ENCODE data around the gene M1AP. TPM values are rescaled to one million over a fixed set of nuclear protein-coding genes. Genes with fewer than 3 reads are reported as not detected.
A peak's percentile ranks its signal among the peaks of the same experiment; 100 is the strongest.

The M1AP gene
- total RNA-seq, 1 donor from 2014 or later: 1.1 TPM

- ATAC-seq (no peak), DNase-seq (ENCODE audit: low spot score) (no peak)
- intact Hi-C loops (cut with DNase I): no loop called here
Observed at GRCh38 chr2:74533464-74533863, 114.7 kb downstream of the M1AP start.

DNA sequence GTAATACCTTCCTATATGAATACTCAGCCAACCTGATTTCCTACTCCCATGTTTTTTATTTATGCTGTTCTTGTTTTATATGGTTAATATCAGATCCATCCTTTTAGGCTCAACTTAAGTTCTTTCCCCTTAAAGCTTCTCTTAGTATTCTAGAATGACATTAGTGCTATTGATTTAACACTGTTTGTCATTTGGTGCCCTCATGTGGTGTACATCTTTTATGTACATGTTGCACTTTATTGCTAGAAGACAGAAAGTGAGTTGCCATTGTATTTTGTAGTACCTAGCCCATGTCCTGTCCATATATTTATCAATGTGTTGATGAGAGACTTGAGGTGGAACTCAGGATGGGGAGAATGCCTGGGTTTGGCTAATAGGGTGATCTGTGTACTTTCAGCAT is 115.9 kb downstream of the M1AP start:
- DNase-seq (ENCODE audit: low spot score) (no peak), ATAC-seq (no peak)
- intact Hi-C loops (cut with DNase I): no loop called here

DNA sequence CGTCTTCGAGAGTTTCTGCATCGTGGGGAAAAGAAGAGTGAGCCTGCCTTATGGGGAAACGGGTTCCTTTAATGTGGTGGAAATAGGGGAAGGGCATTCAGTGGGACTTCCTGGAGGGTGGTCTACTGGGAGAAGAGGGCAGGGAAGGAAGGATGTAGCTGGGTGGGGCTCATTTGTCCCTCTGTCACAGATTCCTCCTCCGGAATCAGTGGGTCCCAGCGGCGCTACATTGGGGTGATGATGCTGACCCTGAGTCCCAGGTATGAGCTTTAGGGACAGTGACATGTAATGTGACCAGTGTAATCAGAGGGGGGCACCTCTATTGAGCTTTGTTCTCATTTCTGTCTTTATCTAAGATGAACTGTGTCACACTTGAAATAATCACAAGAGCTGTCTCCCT is 116.5 kb downstream of the M1AP start:
- ATAC-seq: no peak
- intact Hi-C loops (cut with DNase I): no loop called here
- DNase-seq (ENCODE audit: low spot score): no peak

GRCh38 chr2:74530239-74531187 is 117.6 kb downstream of the M1AP start:
- ATAC-seq (peak; percentile 11), DNase-seq (ENCODE audit: low spot score) (peak; percentile 74)
- intact Hi-C loops (cut with DNase I): no loop called here

GRCh38 chr2:74529357-74530238 is 118.5 kb downstream of the M1AP start, which contains the start of the genes AUP1 and HTRA2:
Gene AUP1 (minus strand): TSS chr2:74529706. CDS start chr2:74529629, 77 bp downstream.
Gene HTRA2 (plus strand): TSS chr2:74529933. CDS start chr2:74530007, 74 bp downstream.
- intact Hi-C loops (cut with DNase I): no loop called here
- peak; percentile 98 for ATAC-seq
- DNase-seq (ENCODE audit: low spot score): peak; percentile 99

DNA sequence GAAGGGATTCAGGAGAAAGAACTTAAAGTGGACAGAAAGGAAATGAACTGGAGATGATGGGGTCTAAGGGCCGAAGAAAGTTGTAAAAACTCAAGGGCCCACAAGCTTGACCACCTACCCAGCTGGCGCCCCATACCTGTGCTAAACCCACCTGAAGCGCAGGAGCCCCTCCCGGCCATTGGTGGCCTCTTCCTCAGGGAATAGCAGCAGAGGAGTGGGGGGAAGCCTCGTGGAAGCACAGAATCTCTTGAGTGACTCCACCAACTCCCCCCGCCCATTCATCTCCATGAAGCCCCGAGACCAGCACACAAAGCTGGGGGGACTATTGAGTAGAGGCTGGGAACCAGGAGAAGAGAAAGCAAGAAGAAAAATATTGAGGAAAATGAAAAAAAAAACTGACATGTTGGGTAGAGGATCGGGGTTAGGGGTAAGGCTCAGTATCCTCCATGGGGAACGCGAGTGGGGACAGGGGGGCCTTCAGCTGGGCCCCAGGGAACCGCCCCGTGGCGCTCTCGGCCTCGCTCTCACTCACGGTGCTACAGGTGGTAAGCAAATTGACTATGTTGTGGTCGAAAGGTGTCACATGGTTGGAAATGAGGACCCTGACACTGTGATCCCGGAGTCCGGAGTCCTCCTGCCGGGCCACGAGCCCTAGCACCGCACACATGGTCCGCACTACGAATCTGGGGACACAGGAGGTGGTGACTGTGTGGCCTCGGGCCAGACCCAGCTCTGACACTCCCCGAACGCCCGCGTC is 119.4 kb downstream of the M1AP start:
- ATAC-seq: peak; percentile 3
- no peak for DNase-seq (ENCODE audit: low spot score)
- intact Hi-C loops (cut with DNase I): no loop called here

DNA sequence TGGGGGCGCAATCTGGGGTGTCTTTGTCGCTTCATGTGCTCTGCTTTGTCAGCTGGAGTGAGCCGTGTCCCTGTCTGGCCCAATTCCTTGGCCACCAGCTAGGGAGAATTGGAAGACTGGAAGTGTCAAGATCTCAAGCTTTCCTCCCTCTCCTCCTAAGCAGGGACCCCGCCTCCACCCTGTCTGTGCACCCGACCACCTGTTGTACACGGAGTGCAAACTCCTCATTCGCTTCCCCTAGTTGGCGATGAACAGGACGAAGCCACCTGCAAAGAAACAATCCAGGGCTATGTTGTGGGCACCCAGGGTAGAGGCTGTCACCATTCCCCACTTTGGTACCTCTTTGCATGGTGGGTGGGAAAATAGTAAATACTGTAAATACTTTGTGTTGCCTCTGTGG is 120.4 kb downstream of the M1AP start:
- intact Hi-C loops (cut with DNase I): no loop called here
- no peak for DNase-seq (ENCODE audit: low spot score)
- ATAC-seq: no peak

GRCh38 chr2:74526649-74527230 is 121.4 kb downstream of the M1AP start:
- ATAC-seq (no peak), DNase-seq (ENCODE audit: low spot score) (no peak)
- intact Hi-C loops (cut with DNase I): no loop called here

DNA sequence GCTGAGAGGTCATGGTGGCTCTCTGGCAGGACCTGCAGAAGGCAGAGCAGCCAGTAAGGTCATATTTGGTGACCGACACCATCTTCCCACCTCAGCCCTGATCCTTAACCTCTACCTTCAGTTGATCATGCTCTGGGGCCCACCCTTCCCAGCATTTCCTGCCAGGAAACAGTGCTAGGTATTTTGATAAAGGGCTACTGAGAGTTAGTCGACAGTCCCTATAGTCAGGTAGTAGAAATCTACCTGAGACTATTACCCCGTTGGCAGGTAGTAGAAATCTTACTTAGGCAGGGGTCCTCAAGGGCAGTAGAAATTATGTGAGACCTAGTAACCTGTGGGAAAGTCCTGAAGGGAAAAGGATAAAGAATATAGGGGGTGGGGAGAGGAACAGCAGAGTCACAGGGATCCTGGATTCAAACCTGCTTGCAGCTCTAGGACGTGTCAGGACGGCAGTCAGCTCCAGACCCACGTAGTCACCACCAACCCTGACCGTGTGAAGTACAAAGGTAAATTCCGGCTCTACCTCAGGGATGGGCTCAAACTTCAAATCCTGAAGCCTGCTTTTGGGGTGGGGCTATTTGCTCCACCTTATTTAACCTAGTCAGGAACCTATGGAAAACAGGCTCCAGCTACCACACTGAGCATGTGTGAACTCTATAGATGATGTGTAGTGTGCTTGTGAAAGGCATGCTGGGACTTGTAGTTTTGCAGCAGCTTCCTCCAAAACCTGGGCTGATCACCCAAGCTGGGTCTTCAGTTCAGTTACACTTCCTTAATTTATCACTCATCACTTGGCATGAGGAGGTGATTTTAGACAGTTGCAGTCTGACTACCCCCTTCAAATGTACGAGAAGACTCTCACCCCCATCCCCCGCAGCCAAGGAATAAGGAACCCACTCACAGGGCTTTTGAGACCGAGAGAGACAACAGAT is 122.1 kb downstream of the M1AP start, which contains the start of gene DQX1:
TSS of gene DQX1 (minus strand) at position 515 of the 932 bp plus-strand sequence. CDS start at position 13, 502 bp downstream.
- ATAC-seq (no peak), DNase-seq (ENCODE audit: low spot score) (no peak)
- intact Hi-C loops (cut with DNase I): no loop called here

GRCh38 chr2:74524955-74525716 is 123.0 kb downstream of the M1AP start:
- DNase-seq (ENCODE audit: low spot score): no peak
- ATAC-seq: no peak
- intact Hi-C loops (cut with DNase I): no loop called here

- ATAC-seq: no peak
- intact Hi-C loops (cut with DNase I): no loop called here
- DNase-seq (ENCODE audit: low spot score): no peak
Observed at GRCh38 chr2:74524005-74524404, 124.1 kb downstream of the M1AP start.

GRCh38 chr2:74522516-74522915 is 125.6 kb downstream of the M1AP start:
- no peak for DNase-seq (ENCODE audit: low spot score)
- intact Hi-C loops (cut with DNase I): no loop called here
- ATAC-seq: no peak

- DNase-seq (ENCODE audit: low spot score) (no peak), ATAC-seq (no peak)
- intact Hi-C loops (cut with DNase I): no loop called here
Observed at GRCh38 chr2:74516650-74517049, 131.5 kb downstream of the M1AP start.

DNA sequence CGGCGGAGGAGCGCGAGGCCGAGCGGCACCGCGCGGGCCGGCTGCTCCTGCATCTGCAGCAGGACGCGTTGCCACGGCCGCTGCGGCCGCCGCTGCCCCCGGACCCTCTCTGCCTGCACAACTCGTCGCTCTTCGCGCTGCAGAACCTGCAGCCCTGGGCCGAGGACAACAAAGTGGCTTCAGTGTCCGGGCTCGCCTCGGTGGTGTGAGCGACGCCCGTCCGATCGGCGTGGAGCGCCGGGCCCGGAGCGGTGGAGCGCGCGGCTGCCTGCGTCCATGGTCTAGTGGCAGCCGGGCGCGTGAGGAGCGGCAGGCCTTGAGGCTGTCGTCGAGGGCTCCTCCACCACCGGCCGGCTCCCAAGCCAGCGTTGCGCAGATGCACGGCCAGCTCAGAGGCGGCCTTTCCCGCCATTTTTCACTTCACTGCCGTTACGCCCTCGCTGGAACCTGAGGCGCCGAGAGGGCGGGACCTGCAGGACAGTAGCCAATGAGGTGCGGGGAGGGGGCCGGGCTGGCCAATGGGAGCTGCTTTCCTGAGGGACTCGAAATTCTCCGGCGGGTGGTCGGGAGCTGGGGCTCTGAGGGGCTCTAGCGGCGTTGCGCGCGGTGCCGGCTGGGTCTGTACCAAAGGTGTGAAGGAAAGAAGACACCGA is 132.0 kb downstream of the M1AP start:
- intact Hi-C loops (cut with DNase I): no loop called here
- ATAC-seq (peak; percentile 72), DNase-seq (ENCODE audit: low spot score) (peak; percentile 77)

- no peak for ATAC-seq
- intact Hi-C loops (cut with DNase I): no loop called here
Observed at GRCh38 chr2:74515271-74515980, 132.7 kb downstream of the M1AP start.

More at GRCh38 chr2:74515271-74515980, 132.7 kb downstream of the M1AP start:
- DNase-seq (ENCODE audit: low spot score): no peak

Measured in sciatic nerve (tissue), 2 donors.